Measurements from ENCODE around the gene SLC25A27.
A peak's percentile ranks its signal among the peaks of the same experiment; 100 is the strongest.

Gene SLC25A27

GRCh38 chr6:46677314-46677654, 24.5 kb downstream of the SLC25A27 start:
- no peak for DNase-seq (ENCODE audit: extremely low spot score)
- ChIA-PET POLR2A (no interaction called here), CTCF (no interaction called here)
- TF ChIP-seq CTCF (IDR thresholded peaks at IDR 0.05; ENCODE audit: control extremely low read depth, extremely low read depth, low read depth, missing control alignments), result peak; percentile 3

GRCh38 chr6:46684771-46685170, 32.0 kb downstream of the SLC25A27 start:
- DNase-seq (ENCODE audit: extremely low spot score), result no peak
- ChIA-PET POLR2A (no interaction called here), CTCF (no interaction called here)
- TF ChIP-seq CTCF (IDR thresholded peaks at IDR 0.05; ENCODE audit: control extremely low read depth, extremely low read depth, low read depth, missing control alignments), result no peak

- POLR2A ChIA-PET, result no interaction called here
- CTCF ChIA-PET, result no interaction called here
- no peak for DNase-seq (ENCODE audit: extremely low spot score)
- no peak for TF ChIP-seq CTCF (IDR thresholded peaks at IDR 0.05; ENCODE audit: control extremely low read depth, extremely low read depth, low read depth, missing control alignments)
Observed at GRCh38 chr6:46687619-46688097, 34.9 kb downstream of the SLC25A27 start, which contains the start of gene TDRD6. TSS of gene TDRD6 (plus strand) at chr6:46687885. CDS start at chr6:46688129, 244 bp downstream.

- no peak for DNase-seq (ENCODE audit: extremely low spot score)
- TF ChIP-seq CTCF (IDR thresholded peaks at IDR 0.05; ENCODE audit: control extremely low read depth, extremely low read depth, low read depth, missing control alignments), result no peak
- ChIA-PET CTCF (no interaction called here), POLR2A (no interaction called here)
Observed at GRCh38 chr6:46688117-46688965, 35.6 kb downstream of the SLC25A27 start.

GRCh38 chr6:46688966-46689335, 36.2 kb downstream of the SLC25A27 start:
- no peak for TF ChIP-seq CTCF (IDR thresholded peaks at IDR 0.05; ENCODE audit: control extremely low read depth, extremely low read depth, low read depth, missing control alignments)
- ChIA-PET CTCF (no interaction called here), POLR2A (no interaction called here)
- DNase-seq (ENCODE audit: extremely low spot score), result no peak

- DNase-seq (ENCODE audit: extremely low spot score), result no peak
- POLR2A ChIA-PET, result no interaction called here
- CTCF ChIA-PET, result no interaction called here
- no peak for TF ChIP-seq CTCF (IDR thresholded peaks at IDR 0.05; ENCODE audit: control extremely low read depth, extremely low read depth, low read depth, missing control alignments)
Observed at GRCh38 chr6:46689657-46690056, 36.9 kb downstream of the SLC25A27 start.

All from GM10248 (cell line).